ENCODE data around the gene POLR1D.

The POLR1D gene

GRCh38 chr13:27621366-27622101, at the start of gene POLR1D:
POLR1D (plus strand) TSS chr13:27621892; CDS start chr13:27621984, 92 bp downstream.
- peak; percentile 93 for FAIRE-seq

GRCh38 chr13:27572234-27572901, 49.3 kb upstream of the POLR1D start:
- no peak for DNase-seq (ENCODE audit: extremely low spot score, insufficient read length, low read depth)
- FAIRE-seq, result no peak

More at GRCh38 chr13:27621366-27622101, at the start of gene POLR1D:
- DNase-seq (ENCODE audit: extremely low spot score, insufficient read length, low read depth), result peak; percentile 67

- DNase-seq (ENCODE audit: extremely low spot score, insufficient read length, low read depth) (no peak), FAIRE-seq (no peak)
Measured at GRCh38 chr13:27573265-27573664, 48.4 kb upstream of the POLR1D start.

GRCh38 chr13:27574661-27575060, 47.0 kb upstream of the POLR1D start:
- no peak for FAIRE-seq

GRCh38 chr13:27578121-27579030, 43.3 kb upstream of the POLR1D start:
- FAIRE-seq, result no peak
- no peak for DNase-seq (ENCODE audit: extremely low spot score, insufficient read length, low read depth)

More at GRCh38 chr13:27574661-27575060, 47.0 kb upstream of the POLR1D start:
- no peak for DNase-seq (ENCODE audit: extremely low spot score, insufficient read length, low read depth)

GRCh38 chr13:27583645-27584044, 38.0 kb upstream of the POLR1D start:
- no peak for DNase-seq (ENCODE audit: extremely low spot score, insufficient read length, low read depth)
- no peak for FAIRE-seq

GRCh38 chr13:27587095-27587746, 34.5 kb upstream of the POLR1D start:
- FAIRE-seq, result no peak
- no peak for DNase-seq (ENCODE audit: extremely low spot score, insufficient read length, low read depth)

GRCh38 chr13:27588405-27588804, 33.3 kb upstream of the POLR1D start:
- no peak for FAIRE-seq
- no peak for DNase-seq (ENCODE audit: extremely low spot score, insufficient read length, low read depth)

- no peak for DNase-seq (ENCODE audit: extremely low spot score, insufficient read length, low read depth)
Measured at GRCh38 chr13:27592865-27593264, 28.8 kb upstream of the POLR1D start.

GRCh38 chr13:27593267-27593666, 28.4 kb upstream of the POLR1D start:
- DNase-seq (ENCODE audit: extremely low spot score, insufficient read length, low read depth) (no peak), FAIRE-seq (no peak)

More at GRCh38 chr13:27592865-27593264, 28.8 kb upstream of the POLR1D start:
- peak; percentile 24 for FAIRE-seq

- no peak for DNase-seq (ENCODE audit: extremely low spot score, insufficient read length, low read depth)
- peak; percentile 56 for FAIRE-seq
Measured at GRCh38 chr13:27595055-27595811, 26.5 kb upstream of the POLR1D start.

- DNase-seq (ENCODE audit: extremely low spot score, insufficient read length, low read depth) (no peak), FAIRE-seq (no peak)
Measured at GRCh38 chr13:27599096-27599495, 22.6 kb upstream of the POLR1D start.

- DNase-seq (ENCODE audit: extremely low spot score, insufficient read length, low read depth) (no peak), FAIRE-seq (no peak)
Measured at GRCh38 chr13:27599845-27600553, 21.7 kb upstream of the POLR1D start.

GRCh38 chr13:27600711-27601110, 21.0 kb upstream of the POLR1D start:
- no peak for FAIRE-seq

GRCh38 chr13:27601208-27601607, 20.5 kb upstream of the POLR1D start:
- no peak for FAIRE-seq
- no peak for DNase-seq (ENCODE audit: extremely low spot score, insufficient read length, low read depth)

More at GRCh38 chr13:27600711-27601110, 21.0 kb upstream of the POLR1D start:
- no peak for DNase-seq (ENCODE audit: extremely low spot score, insufficient read length, low read depth)

GRCh38 chr13:27601803-27602202, 19.9 kb upstream of the POLR1D start:
- DNase-seq (ENCODE audit: extremely low spot score, insufficient read length, low read depth), result no peak
- FAIRE-seq, result no peak

GRCh38 chr13:27605099-27605498, 16.6 kb upstream of the POLR1D start:
- FAIRE-seq, result no peak
- DNase-seq (ENCODE audit: extremely low spot score, insufficient read length, low read depth), result no peak

GRCh38 chr13:27605610-27606200, 16.0 kb upstream of the POLR1D start:
- no peak for FAIRE-seq
- DNase-seq (ENCODE audit: extremely low spot score, insufficient read length, low read depth), result no peak

All from GM18507 (cell line).